Measurements from ENCODE around the gene BIK.

- TF ChIP-seq CTCF (IDR thresholded peaks at IDR 0.05) (peak in 1 of 3 experiments; percentile 41), POLR2AphosphoS5 (IDR thresholded peaks at IDR 0.05; ENCODE audit: insufficient read depth in 1 of 2, low read depth in 1 of 2) (no peak), POLR2A (IDR thresholded peaks at IDR 0.05) (no peak)
Measured at GRCh38 chr22:43136255-43136654, 25.7 kb downstream of the BIK start.

Data from vagina (tissue), 2 donors.